GM12801 (cell line): ENCODE data around the gene RAB14.

Experiments used
- TF ChIP-seq, protein P1 (sequence below): IDR thresholded peaks from one replicate; pipeline ENCODE4 v1.5.1; 2011; ENCODE audit warnings: control low read depth; ENCODE audit not compliant: insufficient read length; ENCODE audit errors: extremely low read depth

RAB14 gene

GRCh38 chr9:121218357-121219027 is 16.8 kb upstream of the RAB14 start:
- TF ChIP-seq, protein P1, sequence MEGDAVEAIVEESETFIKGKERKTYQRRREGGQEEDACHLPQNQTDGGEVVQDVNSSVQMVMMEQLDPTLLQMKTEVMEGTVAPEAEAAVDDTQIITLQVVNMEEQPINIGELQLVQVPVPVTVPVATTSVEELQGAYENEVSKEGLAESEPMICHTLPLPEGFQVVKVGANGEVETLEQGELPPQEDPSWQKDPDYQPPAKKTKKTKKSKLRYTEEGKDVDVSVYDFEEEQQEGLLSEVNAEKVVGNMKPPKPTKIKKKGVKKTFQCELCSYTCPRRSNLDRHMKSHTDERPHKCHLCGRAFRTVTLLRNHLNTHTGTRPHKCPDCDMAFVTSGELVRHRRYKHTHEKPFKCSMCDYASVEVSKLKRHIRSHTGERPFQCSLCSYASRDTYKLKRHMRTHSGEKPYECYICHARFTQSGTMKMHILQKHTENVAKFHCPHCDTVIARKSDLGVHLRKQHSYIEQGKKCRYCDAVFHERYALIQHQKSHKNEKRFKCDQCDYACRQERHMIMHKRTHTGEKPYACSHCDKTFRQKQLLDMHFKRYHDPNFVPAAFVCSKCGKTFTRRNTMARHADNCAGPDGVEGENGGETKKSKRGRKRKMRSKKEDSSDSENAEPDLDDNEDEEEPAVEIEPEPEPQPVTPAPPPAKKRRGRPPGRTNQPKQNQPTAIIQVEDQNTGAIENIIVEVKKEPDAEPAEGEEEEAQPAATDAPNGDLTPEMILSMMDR = no peak

DNA sequence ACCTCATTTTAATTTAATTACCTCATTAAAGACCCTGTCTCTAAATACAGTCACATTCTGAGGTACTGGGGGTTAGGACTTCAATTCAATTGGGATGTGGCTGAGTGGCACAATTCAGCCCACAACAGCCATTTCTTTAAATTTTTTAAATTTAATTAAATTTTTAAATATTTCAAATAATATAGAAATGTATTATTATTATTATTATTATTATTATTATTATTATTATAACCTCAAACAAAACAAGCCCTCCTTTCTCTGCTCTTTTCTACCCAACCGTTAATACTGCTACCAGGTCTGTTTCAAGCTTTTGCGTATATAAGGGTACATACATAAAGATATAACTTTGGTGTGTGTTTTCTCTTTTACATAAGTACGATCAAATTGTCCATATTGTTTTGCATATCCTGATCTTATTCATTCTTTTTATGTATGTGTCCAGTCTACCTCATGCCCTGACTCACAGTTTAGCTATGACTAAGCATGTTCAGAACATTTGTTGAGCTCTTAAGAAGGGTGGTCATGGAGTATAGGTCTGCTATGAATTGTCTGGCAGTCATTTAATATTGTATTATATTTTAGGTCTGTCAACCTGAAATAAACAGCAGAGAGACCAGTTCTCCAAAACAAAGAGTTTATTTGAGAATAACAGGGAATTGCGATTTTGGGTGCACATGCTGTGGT is 16.1 kb upstream of the RAB14 start:
- TF ChIP-seq, protein P1 = no peak

DNA sequence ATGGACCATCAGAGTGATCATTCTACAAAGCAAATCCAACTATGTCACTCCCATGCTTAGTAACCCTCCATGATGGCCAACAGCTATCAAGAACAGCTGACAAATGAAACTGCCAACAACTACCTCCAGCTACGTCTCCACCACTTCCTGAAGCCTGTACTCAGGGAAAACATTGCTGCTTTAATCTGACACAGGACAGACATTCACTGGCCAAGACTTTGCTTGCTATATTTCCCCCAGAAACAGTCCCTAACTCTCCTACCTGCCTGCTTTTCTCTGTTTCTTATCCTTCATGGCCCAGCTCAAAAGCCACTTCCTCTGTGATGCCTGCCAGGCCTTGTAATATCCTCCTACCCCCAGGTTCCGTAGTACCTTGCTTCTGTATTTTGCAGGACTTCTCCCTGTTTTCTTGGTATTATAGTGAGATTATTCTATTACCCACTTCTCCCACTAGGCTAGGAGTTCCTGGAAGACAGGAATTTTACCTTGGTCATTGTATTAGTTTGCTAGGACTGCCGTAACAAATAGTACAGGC is 14.7 kb upstream of the RAB14 start:
- TF ChIP-seq, protein P1 = no peak

GRCh38 chr9:121214005-121214404 is 12.3 kb upstream of the RAB14 start:
- TF ChIP-seq, protein P1 = no peak

GRCh38 chr9:121213136-121213806 is 11.6 kb upstream of the RAB14 start:
- TF ChIP-seq, protein P1 = peak; percentile 50

DNA sequence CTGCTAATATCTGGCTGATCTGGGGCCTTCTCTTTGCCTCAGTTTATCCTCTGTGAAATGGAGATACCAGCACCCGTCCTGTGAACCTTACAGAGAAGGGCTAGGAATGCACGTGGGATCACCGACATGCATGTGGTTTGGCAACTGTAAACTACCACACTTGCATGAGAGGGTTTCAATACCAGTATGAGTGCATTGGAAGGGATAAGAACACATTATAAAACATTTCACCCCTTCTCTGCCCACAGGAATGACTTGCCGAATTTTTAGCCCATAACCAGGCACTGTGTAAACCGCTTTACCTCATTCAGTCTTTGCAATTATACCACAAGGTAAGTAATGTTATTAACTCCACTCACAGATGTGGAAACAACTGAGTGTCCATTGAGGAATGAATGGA is 8.9 kb upstream of the RAB14 start:
- TF ChIP-seq, protein P1 = no peak

- TF ChIP-seq, protein P1 = no peak
Observed at GRCh38 chr9:121207371-121207940, 5.8 kb upstream of the RAB14 start.
